Fibroblast of lung (primary cell): ENCODE measurements around the gene TAF5L. TPM values are rescaled to one million over a fixed set of nuclear protein-coding genes. Genes with fewer than 3 reads are reported as not detected.
"Not testable (repeated sequence)": the region's sequence is repeated elsewhere in the genome, so short reads cannot be mapped to it uniquely, and the experiment has no call there.

Source experiments
- DNase-seq, 2 donors: peaks; one replicate each; pipeline versions ENCODE4 v3.0.0 to v3.0.0-alpha.2; 2010; ENCODE audit warnings: low read depth in 2 of 2
- H2AFZ ChIP-seq: 2 replicates; pipeline ENCODE4 v1.5.1; 2012; ENCODE audit warnings: low read length, control low read depth, inconsistent platforms
- H3K27ac ChIP-seq: 2 replicates; pipeline ENCODE4 v1.5.1; 2011; ENCODE audit warnings: low read length, control low read depth; ENCODE audit not compliant: insufficient read depth
- H3K27me3 ChIP-seq: 2 replicates; pipeline ENCODE4 v1.5.1; 2011; ENCODE audit warnings: mild to moderate bottlenecking, low read length; ENCODE audit not compliant: control insufficient read depth, insufficient read depth
- H3K36me3 ChIP-seq: 2 replicates; pipeline ENCODE4 v1.5.1; 2011; ENCODE audit warnings: low read length; ENCODE audit not compliant: control insufficient read depth, insufficient read depth
- H3K4me1 ChIP-seq: 2 replicates; pipeline ENCODE4 v1.5.1; 2011; ENCODE audit warnings: low read length; ENCODE audit not compliant: control insufficient read depth, insufficient read depth; ENCODE audit errors: extremely low read depth
- H3K4me2 ChIP-seq: 2 replicates; pipeline ENCODE4 v1.5.1; 2011; ENCODE audit warnings: low read length, control low read depth; ENCODE audit not compliant: insufficient read depth; ENCODE audit errors: extremely low read depth
- H3K4me3 ChIP-seq, 4 experiments: fragments of 200-600 bp in 1 of 4; sonication (generic) in 1 of 4; replicated peaks in 1 of 4; 2 replicates each; pipeline ENCODE4 v1.5.1; 2011 to 2016; ENCODE audit warnings: low read length in 4 of 4, low read depth in 3 of 4, mild to moderate bottlenecking in 3 of 4, control low read depth in 2 of 4, inconsistent platforms in 1 of 4, mixed read lengths in 1 of 4; ENCODE audit not compliant: insufficient read depth in 1 of 4; ENCODE audit errors: control extremely low read depth in 1 of 4
- H3K79me2 ChIP-seq: 2 replicates; pipeline ENCODE4 v1.5.1; 2012; ENCODE audit warnings: mild to moderate bottlenecking, low read length, inconsistent platforms; ENCODE audit not compliant: control insufficient read depth, insufficient read depth
- H3K9ac ChIP-seq: 2 replicates; pipeline ENCODE4 v1.5.1; 2011; ENCODE audit warnings: mild to moderate bottlenecking, low read length, control low read depth; ENCODE audit not compliant: insufficient read depth
- H3K9me3 ChIP-seq: 2 replicates; pipeline ENCODE4 v1.5.1; 2012; ENCODE audit warnings: low read depth, low read length; ENCODE audit not compliant: control insufficient read depth, insufficient read depth
- H4K20me1 ChIP-seq: 2 replicates; pipeline ENCODE4 v1.5.1; 2011; ENCODE audit warnings: low read length; ENCODE audit not compliant: control insufficient read depth, insufficient read depth; ENCODE audit errors: extremely low read depth
- CTCF ChIP-seq, 2 donors: IDR thresholded peaks in 1 of 2; conservative IDR thresholded peaks in 1 of 2; 1 replicate in 1 of 2; 2 replicates in 1 of 2; pipeline ENCODE4 v1.5.1; 2011 to 2012; ENCODE audit warnings: low read length in 2 of 2, control low read depth in 1 of 2, inconsistent platforms in 1 of 2, low read depth in 1 of 2, mild to moderate bottlenecking in 1 of 2
- EZH2 ChIP-seq: IDR thresholded peaks from 2 replicates; pipeline ENCODE4 v1.5.1; 2012; ENCODE audit warnings: low read length, control low read depth, mild to moderate bottlenecking; ENCODE audit errors: missing control alignments
- polyA plus RNA-seq, 2 donors: library from polyadenylated mRNA; depleted of rRNA in 1 of 2; stranded (reverse) in 1 of 2; unstranded in 1 of 2; fragments of >200 nt; gene quantifications; 2 replicates each; pipeline ENCODE4 v1.2.1, GENCODE V29; 2011 to 2012; ENCODE audit warnings: missing spikeins in 1 of 2
- total RNA-seq: library from RNA; depleted of rRNA; stranded (reverse); fragments of >200 nt; gene quantifications from 2 replicates; pipeline ENCODE4 v1.2.1, GENCODE V29; 2014

The TAF5L gene
- total and polyA plus RNA-seq, 2 donors (not counting 1 experiment from before 2014, with no cell fraction given) = 17.3 to 18.6 TPM

- DNase-seq = no peak
- Histone ChIP-seq H2AFZ (no peak overlapping the region), H4K20me1 (no peaks in the 10 kb centered on the region), H3K27ac (peak overlapping the region; percentile 51), H3K9me3 (no peaks in the 10 kb centered on the region), H3K4me3 (peak overlapping the region; percentile 80 to 95 (median 84)), H3K4me2 (peak overlapping the region; percentile 97), H3K9ac (no peak overlapping the region), H3K79me2 (peaks cover 83% of the 10 kb centered on the region), H3K4me1 (peaks cover 4% of the 10 kb centered on the region), H3K36me3 (no peaks in the 10 kb centered on the region), H3K27me3 (no peaks in the 10 kb centered on the region)
- TF ChIP-seq CTCF (conservative IDR thresholded peaks at IDR 0.05 in 1 of 2, IDR thresholded peaks at IDR 0.05 in 1 of 2; ENCODE audit: low read depth in 1 of 2, low read length in 2 of 2) = no peak
These were observed 1.3 kb downstream of the TAF5L start for GRCh38 chr1:229624521-229625070.

- H3K27ac ChIP-seq = no peak overlapping the region
- no peaks in the 10 kb centered on the region for H3K36me3 ChIP-seq
- H3K4me1 ChIP-seq = peaks cover 4% of the 10 kb centered on the region
- no peak overlapping the region for H3K9ac ChIP-seq
- H2AFZ ChIP-seq = no peak overlapping the region
- H3K9me3 ChIP-seq = no peaks in the 10 kb centered on the region
- H3K4me2 ChIP-seq = no peak overlapping the region
- H3K79me2 ChIP-seq = peaks cover 83% of the 10 kb centered on the region
- TF ChIP-seq EZH2 (no peak), CTCF (conservative IDR thresholded peaks at IDR 0.05 in 1 of 2, IDR thresholded peaks at IDR 0.05 in 1 of 2; ENCODE audit: low read depth in 1 of 2, low read length in 2 of 2) (no peak)
- H3K27me3 ChIP-seq = no peaks in the 10 kb centered on the region
- no peaks in the 10 kb centered on the region for H4K20me1 ChIP-seq
- no peak overlapping the region for H3K4me3 ChIP-seq
- DNase-seq = no peak
These were observed 2.1 kb downstream of the TAF5L start for GRCh38 chr1:229623838-229624237.

- H3K79me2 ChIP-seq = peaks cover 83% of the 10 kb centered on the region
- no peak overlapping the region for H3K4me3 ChIP-seq
- H4K20me1 ChIP-seq = no peaks in the 10 kb centered on the region
- H3K36me3 ChIP-seq = no peaks in the 10 kb centered on the region
- no peaks in the 10 kb centered on the region for H3K9me3 ChIP-seq
- no peak overlapping the region for H3K9ac ChIP-seq
- no peak for TF ChIP-seq CTCF (conservative IDR thresholded peaks at IDR 0.05 in 1 of 2, IDR thresholded peaks at IDR 0.05 in 1 of 2; ENCODE audit: low read depth in 1 of 2, low read length in 2 of 2)
- TF ChIP-seq EZH2 = no peak
- no peak overlapping the region for H3K27ac ChIP-seq
- no peak for DNase-seq
- no peak overlapping the region for H2AFZ ChIP-seq
- H3K27me3 ChIP-seq = no peaks in the 10 kb centered on the region
- H3K4me2 ChIP-seq = no peak overlapping the region
- peaks cover 2% of the 10 kb centered on the region for H3K4me1 ChIP-seq
These were observed 2.7 kb downstream of the TAF5L start for GRCh38 chr1:229623225-229623624.

GRCh38 chr1:229622641-229623120, 3.2 kb downstream of the TAF5L start:
- H3K4me2 ChIP-seq, H3K4me1 ChIP-seq, H3K27ac ChIP-seq, H3K4me3 ChIP-seq, H3K36me3 ChIP-seq, H2AFZ ChIP-seq, DNase-seq, H3K27me3 ChIP-seq, H3K9me3 ChIP-seq, H4K20me1 ChIP-seq, H3K9ac ChIP-seq: not testable (repeated sequence)
- peaks cover 83% of the 10 kb centered on the region for H3K79me2 ChIP-seq
